Mammary epithelial cell (primary cell): ENCODE measurements around the gene FAM43B.

Source experiments
- EZH2 ChIP-seq: IDR thresholded peaks from 2 replicates; pipeline ENCODE4 v1.6.1; 2012; ENCODE audit warnings: low read length, inconsistent platforms, borderline replicate concordance
- TF ChIP-seq, protein P1 (sequence below), 2 donors: IDR thresholded peaks in 1 of 2; conservative IDR thresholded peaks in 1 of 2; 2 replicates each; pipeline ENCODE4 v1.5.1; 2011 to 2012; ENCODE audit warnings: inconsistent platforms in 2 of 2, low read length in 2 of 2, mild to moderate bottlenecking in 2 of 2, control low read depth in 1 of 2, low read depth in 1 of 2; ENCODE audit not compliant: insufficient read depth in 1 of 2; ENCODE audit errors: extremely low read depth in 1 of 2

DNA sequence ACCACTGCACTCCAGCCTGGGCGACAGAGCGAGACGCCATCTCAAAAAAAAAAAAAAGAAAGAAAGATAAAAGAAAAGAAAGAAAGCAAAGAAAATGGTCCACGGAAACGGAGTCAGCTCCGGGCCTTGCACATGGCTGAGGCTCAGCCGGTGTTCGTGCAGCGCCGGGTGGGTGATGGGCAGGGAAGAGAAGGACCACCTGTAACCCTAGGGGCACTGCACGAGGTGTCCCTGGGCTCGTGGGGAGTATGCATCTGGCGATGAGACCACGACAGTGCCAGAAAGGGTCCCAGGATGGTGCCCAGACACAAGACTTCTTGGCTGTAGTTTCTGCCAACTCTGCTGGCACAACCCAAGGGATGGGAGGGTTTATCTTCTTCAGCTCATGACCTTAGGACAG is 42.4 kb downstream of the FAM43B start:
- TF ChIP-seq, protein P1, sequence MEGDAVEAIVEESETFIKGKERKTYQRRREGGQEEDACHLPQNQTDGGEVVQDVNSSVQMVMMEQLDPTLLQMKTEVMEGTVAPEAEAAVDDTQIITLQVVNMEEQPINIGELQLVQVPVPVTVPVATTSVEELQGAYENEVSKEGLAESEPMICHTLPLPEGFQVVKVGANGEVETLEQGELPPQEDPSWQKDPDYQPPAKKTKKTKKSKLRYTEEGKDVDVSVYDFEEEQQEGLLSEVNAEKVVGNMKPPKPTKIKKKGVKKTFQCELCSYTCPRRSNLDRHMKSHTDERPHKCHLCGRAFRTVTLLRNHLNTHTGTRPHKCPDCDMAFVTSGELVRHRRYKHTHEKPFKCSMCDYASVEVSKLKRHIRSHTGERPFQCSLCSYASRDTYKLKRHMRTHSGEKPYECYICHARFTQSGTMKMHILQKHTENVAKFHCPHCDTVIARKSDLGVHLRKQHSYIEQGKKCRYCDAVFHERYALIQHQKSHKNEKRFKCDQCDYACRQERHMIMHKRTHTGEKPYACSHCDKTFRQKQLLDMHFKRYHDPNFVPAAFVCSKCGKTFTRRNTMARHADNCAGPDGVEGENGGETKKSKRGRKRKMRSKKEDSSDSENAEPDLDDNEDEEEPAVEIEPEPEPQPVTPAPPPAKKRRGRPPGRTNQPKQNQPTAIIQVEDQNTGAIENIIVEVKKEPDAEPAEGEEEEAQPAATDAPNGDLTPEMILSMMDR (conservative IDR thresholded peaks at IDR 0.05 in 1 of 2, IDR thresholded peaks at IDR 0.05 in 1 of 2; ENCODE audit: extremely low read depth in 1 of 2, insufficient read depth in 1 of 2, low read depth in 1 of 2, low read length in 2 of 2), result no peak
- no peak for TF ChIP-seq EZH2
